NK-92 (cell line): ENCODE results near the gene BCAN.
A peak's percentile ranks its signal among the peaks of the same experiment; 100 is the strongest.

Source experiments
- DNase-seq: peaks from one replicate; lab custom pipeline; 2025; ENCODE audit not compliant: unreplicated experiment; lab: John Stamatoyannopoulos, UW

BCAN gene

DNA sequence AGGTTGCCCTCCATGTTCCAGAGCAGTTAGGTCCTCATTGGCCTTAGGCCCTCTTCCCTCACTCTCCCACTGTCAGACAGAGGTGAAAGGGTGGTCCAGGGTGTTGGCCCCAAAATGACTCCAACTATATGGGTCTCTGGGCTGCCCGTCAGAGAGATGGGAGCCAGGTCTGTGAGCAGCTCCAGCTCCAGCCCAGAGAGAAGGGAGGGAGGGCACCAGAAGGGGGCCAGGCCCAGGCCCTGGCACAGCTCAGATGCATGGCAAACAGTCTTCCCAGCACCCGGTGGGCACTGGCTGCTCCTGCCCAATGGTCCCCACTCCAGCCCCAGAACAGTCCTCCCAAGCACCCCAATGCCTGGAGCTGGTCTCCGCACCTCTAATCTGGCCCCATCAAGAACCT lies 2.2 kb downstream of the BCAN start:
- no peak for DNase-seq

- DNase-seq: no peak
Observed at GRCh38 chr1:156644640-156645039, 2.7 kb downstream of the BCAN start.

DNA sequence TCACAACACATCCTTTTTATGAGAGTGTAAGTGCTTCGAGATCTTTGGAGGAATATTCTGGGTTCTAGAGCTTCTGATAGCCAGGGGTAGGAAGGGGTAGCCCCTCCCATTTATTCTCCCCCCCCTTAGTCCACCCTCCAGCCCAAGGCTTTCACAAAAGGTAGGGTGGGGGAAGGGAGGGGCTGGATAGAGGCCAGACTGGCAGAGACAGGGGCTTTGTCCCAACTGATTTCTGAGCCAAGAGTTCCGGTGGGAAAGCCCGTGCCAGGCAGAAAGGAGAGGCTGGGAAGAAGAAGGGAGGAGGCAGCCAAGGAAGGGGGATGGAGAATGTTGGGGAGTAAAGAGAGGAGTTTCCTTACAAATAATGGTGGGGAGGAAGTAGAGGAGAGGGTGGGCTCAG lies 3.1 kb downstream of the BCAN start:
- no peak for DNase-seq

- DNase-seq: no peak
Observed at GRCh38 chr1:156645666-156646065, 3.7 kb downstream of the BCAN start.

DNA sequence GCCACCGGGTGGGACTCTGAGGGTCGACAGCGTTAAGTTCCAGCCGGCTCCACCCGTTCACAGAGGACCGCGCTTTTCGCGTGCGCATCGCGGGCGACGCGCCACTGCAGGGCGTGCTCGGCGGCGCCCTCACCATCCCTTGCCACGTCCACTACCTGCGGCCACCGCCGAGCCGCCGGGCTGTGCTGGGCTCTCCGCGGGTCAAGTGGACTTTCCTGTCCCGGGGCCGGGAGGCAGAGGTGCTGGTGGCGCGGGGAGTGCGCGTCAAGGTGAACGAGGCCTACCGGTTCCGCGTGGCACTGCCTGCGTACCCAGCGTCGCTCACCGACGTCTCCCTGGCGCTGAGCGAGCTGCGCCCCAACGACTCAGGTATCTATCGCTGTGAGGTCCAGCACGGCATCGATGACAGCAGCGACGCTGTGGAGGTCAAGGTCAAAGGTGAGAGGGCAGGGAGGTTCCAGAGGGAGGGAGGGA lies 4.9 kb downstream of the BCAN start:
- DNase-seq: no peak

- no peak for DNase-seq
Observed at GRCh38 chr1:156647351-156647750, 5.4 kb downstream of the BCAN start.

- DNase-seq: no peak
Observed at GRCh38 chr1:156648496-156648895, 6.6 kb downstream of the BCAN start.

GRCh38 chr1:156648951-156649350 lies 7.0 kb downstream of the BCAN start:
- DNase-seq: no peak

GRCh38 chr1:156652131-156652991 lies 10.4 kb downstream of the BCAN start:
- no peak for DNase-seq

DNA sequence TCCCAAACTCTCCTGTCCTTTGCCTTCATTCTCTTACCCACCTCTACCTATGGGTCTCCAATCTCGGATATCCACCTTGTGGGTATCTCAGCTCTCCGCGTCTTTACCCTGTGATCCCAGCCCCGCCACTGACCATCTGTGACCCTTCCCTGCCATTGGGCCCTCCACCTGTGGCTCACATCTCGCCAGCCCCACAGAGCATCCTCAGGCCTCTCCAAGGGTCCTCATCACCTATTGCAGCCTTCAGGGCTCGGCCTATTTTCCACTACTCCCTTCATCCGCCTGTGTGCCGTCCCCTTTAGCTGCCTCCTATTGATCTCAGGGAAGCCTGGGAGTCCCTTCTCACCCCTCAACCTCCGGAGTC lies 11.1 kb downstream of the BCAN start:
- DNase-seq: no peak

- DNase-seq: no peak
Observed at GRCh38 chr1:156654700-156655099, 12.8 kb downstream of the BCAN start.

- no peak for DNase-seq
Observed at GRCh38 chr1:156655151-156655903, 13.4 kb downstream of the BCAN start.

DNA sequence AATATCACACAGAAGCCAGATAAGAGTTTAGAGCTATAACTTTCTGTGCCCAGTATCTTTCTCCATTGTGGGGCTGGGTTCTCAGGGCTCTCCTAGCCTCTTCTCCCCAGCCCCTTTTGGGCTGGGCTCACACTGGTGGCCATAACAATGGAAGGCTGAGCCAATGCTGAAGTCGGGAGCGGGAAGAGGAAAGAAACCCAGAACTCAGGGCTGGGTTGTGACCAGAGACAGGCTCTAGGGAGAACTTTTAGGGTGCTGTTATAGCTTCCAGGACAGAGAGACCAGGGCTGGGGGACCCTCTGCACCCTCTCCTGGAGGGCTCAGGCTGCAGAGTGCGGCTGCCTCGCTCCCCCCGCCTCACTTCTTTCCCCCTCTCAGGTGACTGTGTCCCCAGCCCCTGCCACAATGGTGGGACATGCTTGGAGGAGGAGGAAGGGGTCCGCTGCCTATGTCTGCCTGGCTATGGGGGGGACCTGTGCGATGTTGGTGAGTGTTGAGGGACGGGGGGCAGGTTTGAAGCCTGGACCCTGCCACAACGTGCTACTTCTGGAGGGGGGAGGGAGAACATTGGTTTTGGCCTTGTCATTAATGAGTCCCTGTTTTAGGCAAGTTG lies 14.1 kb downstream of the BCAN start:
- DNase-seq: no peak

DNA sequence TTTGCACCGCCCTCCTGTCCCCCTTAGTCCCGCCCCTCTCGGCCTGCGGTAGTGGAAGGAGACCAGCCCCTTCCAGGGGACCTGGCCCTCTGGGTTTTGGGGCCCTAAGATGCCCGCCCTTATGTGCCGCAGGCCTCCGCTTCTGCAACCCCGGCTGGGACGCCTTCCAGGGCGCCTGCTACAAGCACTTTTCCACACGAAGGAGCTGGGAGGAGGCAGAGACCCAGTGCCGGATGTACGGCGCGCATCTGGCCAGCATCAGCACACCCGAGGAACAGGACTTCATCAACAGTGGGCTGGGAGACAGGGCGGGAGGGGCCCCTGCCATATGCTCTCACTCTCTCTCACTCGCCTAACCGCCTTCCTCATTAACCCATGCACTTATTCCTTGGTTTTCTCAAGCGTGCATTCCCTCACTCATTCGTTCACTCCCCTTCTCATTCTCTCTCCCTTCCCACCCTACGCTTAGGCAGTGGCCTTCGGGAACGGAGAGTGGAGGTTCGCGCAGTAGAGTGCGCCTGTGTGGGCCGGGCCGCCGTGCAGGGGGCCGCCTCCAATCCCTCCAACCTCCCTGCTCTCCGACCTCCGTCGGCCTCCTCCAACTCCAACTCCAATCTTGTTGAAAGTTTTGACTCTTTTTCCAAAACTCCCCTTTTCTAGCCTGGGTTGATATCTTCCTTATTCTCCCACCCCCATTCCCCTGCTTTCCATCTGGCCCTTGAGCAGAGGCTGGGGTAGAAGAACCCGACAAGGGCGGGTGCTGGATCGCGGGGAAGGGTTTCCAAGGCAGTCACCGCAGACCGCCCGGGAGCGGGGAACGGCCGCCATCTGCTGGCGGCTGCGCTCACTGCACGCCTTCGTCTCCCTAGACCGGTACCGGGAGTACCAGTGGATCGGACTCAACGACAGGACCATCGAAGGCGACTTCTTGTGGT lies 15.2 kb downstream of the BCAN start:
- DNase-seq: no peak

GRCh38 chr1:156657741-156658319 lies 15.9 kb downstream of the BCAN start:
- DNase-seq: no peak

DNA sequence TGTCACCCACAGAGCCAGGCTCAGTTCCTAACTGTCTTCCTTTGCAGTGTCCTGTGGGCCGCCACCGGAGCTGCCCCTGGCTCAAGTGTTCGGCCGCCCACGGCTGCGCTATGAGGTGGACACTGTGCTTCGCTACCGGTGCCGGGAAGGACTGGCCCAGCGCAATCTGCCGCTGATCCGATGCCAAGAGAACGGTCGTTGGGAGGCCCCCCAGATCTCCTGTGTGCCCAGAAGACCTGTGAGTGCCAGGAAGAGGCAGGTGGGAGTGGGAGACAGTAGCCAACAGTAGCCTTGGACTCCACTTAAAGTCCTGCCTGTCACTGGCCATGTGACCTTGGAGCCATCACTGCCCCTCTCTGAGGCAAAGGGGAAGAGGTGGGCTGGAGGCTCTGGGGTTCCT lies 16.6 kb downstream of the BCAN start:
- no peak for DNase-seq

DNA sequence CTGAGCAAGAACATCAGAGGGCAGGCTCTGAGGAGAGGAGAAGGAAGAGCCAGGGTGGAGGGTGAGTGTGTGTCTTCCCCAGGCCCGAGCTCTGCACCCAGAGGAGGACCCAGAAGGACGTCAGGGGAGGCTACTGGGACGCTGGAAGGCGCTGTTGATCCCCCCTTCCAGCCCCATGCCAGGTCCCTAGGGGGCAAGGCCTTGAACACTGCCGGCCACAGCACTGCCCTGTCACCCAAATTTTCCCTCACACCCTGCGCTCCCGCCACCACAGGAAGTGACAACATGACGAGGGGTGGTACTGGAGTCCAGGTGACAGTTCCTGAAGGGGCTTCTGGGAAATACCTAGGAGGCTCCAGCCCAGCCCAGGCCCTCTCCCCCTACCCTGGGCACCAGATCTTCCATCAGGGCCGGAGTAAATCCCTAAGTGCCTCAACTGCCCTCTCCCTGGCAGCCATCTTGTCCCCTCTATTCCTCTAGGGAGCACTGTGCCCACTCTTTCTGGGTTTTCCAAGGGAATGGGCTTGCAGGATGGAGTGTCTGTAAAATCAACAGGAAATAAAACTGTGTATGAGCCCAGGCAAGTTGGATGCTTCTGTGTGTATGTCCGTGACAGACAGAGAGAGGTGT lies 17.1 kb downstream of the BCAN start:
- no peak for DNase-seq

GRCh38 chr1:156659661-156659987 lies 17.7 kb downstream of the BCAN start:
- DNase-seq: no peak

GRCh38 chr1:156659988-156660751 lies 18.3 kb downstream of the BCAN start:
- peak; percentile 32 for DNase-seq
